GM19452 (cell line): ENCODE measurements around the gene WDR82.

Experiments used
- ATAC-seq: cut with Tn5 transposase; IDR thresholded peaks from one replicate; pipeline ENCODE4 v1.9.1; 2021; ENCODE audit not compliant: unreplicated experiment

The WDR82 gene

GRCh38 chr3:52257911-52258310 lies 20.5 kb downstream of the WDR82 start:
- no peak for ATAC-seq

GRCh38 chr3:52256622-52257021 lies 21.8 kb downstream of the WDR82 start:
- no peak for ATAC-seq

GRCh38 chr3:52256159-52256558 lies 22.3 kb downstream of the WDR82 start:
- no peak for ATAC-seq

GRCh38 chr3:52254608-52255007 lies 23.8 kb downstream of the WDR82 start:
- no peak for ATAC-seq

GRCh38 chr3:52253314-52254304 lies 24.8 kb downstream of the WDR82 start:
- ATAC-seq: peak; percentile 90

GRCh38 chr3:52250122-52250521 lies 28.3 kb downstream of the WDR82 start:
- ATAC-seq: no peak

- ATAC-seq: no peak
Observed at GRCh38 chr3:52249683-52250082, 28.8 kb downstream of the WDR82 start.

- no peak for ATAC-seq
Observed at GRCh38 chr3:52248816-52249547, 29.5 kb downstream of the WDR82 start.

- no peak for ATAC-seq
Observed at GRCh38 chr3:52248165-52248541, 30.3 kb downstream of the WDR82 start.

- no peak for ATAC-seq
Observed at GRCh38 chr3:52247409-52248164, 30.9 kb downstream of the WDR82 start.

GRCh38 chr3:52246728-52247408 lies 31.6 kb downstream of the WDR82 start:
- no peak for ATAC-seq

- ATAC-seq: no peak
Observed at GRCh38 chr3:52246264-52246620, 32.2 kb downstream of the WDR82 start.

GRCh38 chr3:52245322-52246263 lies 32.9 kb downstream of the WDR82 start, which contains the start of gene PPM1M:
TSS of gene PPM1M (plus strand) at chr3:52245759. CDS start at chr3:52245825, 66 bp downstream.
- ATAC-seq: no peak

- ATAC-seq: peak; percentile 46
Observed at GRCh38 chr3:52243791-52244628, 34.4 kb downstream of the WDR82 start.

GRCh38 chr3:52242039-52242438 lies 36.4 kb downstream of the WDR82 start:
- no peak for ATAC-seq

- ATAC-seq: no peak
Observed at GRCh38 chr3:52240886-52241370, 37.5 kb downstream of the WDR82 start.

- ATAC-seq: no peak
Observed at GRCh38 chr3:52240059-52240885, 38.2 kb downstream of the WDR82 start.
